ENCODE data around the gene ARHGAP25.

DNA sequence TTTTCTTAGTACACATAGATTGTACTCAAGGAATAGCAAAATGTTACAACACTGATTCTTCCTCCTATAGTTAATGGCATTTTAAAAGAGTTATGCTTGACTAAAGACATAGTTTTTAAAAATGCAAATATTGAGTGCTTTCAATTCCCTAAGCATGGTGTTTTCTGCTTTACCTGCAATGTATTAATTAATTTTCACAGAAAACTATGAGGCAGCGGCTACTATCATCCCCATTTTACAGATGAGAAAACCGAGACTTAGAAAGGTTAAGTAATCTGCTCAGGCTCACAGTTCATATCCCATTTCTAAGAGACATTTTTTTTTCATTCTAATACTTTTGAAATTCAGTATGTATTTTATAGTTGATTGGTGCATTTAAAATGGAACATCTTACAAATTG, 98.6 kb downstream of the ARHGAP25 start:
- TF ChIP-seq, protein P1, sequence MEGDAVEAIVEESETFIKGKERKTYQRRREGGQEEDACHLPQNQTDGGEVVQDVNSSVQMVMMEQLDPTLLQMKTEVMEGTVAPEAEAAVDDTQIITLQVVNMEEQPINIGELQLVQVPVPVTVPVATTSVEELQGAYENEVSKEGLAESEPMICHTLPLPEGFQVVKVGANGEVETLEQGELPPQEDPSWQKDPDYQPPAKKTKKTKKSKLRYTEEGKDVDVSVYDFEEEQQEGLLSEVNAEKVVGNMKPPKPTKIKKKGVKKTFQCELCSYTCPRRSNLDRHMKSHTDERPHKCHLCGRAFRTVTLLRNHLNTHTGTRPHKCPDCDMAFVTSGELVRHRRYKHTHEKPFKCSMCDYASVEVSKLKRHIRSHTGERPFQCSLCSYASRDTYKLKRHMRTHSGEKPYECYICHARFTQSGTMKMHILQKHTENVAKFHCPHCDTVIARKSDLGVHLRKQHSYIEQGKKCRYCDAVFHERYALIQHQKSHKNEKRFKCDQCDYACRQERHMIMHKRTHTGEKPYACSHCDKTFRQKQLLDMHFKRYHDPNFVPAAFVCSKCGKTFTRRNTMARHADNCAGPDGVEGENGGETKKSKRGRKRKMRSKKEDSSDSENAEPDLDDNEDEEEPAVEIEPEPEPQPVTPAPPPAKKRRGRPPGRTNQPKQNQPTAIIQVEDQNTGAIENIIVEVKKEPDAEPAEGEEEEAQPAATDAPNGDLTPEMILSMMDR (IDR thresholded peaks at IDR 0.05): no peak
- no peak for TF ChIP-seq EZH2phosphoT487 (IDR thresholded peaks at IDR 0.05)
